ENCODE results near the gene SLC25A1. TPM values are rescaled to one million over a fixed set of nuclear protein-coding genes. Genes with fewer than 3 reads are reported as not detected.

SLC25A1 gene
- total and polyA plus RNA-seq, 4 donors, result 36.3 to 95.8 (median 48.6) TPM

DNA sequence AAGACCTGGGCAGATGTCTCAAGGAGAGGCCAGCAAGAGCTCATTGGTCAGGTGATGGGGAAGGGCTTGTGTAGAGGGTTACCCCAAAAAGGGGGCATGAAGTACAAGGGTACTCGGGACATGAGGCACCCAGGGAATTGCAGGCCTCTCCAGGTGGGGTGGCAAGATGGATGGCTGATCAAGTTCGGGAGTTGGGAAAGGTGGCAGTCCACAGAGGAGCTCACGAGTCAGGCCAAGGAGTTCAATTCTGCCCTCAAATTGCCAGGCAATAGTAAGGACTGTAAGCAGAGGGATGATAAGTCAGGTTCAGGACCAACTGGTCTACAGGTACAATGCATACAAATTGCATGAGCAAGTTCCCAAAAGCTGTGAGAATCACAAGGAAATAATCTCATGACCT is 42.3 kb upstream of the SLC25A1 start:
- H3K4me3 ChIP-seq, result no peak overlapping the region
- H3K36me3 ChIP-seq (ENCODE audit: control insufficient read depth in 4 of 4, insufficient read depth in 4 of 4, low read length in 4 of 4), result peaks cover 0 to 22% (median 7%) of the 10 kb centered on the region in 4 donors
- 88 to 95% methylated on average over 3 of the region's 3 CpGs for WGBS, 2 donors
- H3K27me3 ChIP-seq (ENCODE audit: control insufficient read depth in 3 of 3, insufficient read depth in 3 of 3, low read length in 2 of 3), result no peaks in the 10 kb centered on the region
- H3K9me3 ChIP-seq (ENCODE audit: control insufficient read depth in 4 of 4, insufficient read depth in 3 of 4, low read length in 3 of 4), result no peaks in the 10 kb centered on the region
- H3K9ac ChIP-seq (ENCODE audit: insufficient read depth in 1 of 2, low read length in 2 of 2), result no peak overlapping the region
- DNase-seq, result no peak
- H3K4me1 ChIP-seq (ENCODE audit: control insufficient read depth in 5 of 5, insufficient read depth in 5 of 5, low read length in 5 of 5), result peaks cover 0 to 3% (median 0%) of the 10 kb centered on the region in 5 donors
- H3K27ac ChIP-seq (ENCODE audit: low read depth in 1 of 2, low read length in 1 of 2), result no peak overlapping the region
- no peak for ATAC-seq (ENCODE audit: insufficient read depth, low FRiP score)
- TF ChIP-seq, protein P1, sequence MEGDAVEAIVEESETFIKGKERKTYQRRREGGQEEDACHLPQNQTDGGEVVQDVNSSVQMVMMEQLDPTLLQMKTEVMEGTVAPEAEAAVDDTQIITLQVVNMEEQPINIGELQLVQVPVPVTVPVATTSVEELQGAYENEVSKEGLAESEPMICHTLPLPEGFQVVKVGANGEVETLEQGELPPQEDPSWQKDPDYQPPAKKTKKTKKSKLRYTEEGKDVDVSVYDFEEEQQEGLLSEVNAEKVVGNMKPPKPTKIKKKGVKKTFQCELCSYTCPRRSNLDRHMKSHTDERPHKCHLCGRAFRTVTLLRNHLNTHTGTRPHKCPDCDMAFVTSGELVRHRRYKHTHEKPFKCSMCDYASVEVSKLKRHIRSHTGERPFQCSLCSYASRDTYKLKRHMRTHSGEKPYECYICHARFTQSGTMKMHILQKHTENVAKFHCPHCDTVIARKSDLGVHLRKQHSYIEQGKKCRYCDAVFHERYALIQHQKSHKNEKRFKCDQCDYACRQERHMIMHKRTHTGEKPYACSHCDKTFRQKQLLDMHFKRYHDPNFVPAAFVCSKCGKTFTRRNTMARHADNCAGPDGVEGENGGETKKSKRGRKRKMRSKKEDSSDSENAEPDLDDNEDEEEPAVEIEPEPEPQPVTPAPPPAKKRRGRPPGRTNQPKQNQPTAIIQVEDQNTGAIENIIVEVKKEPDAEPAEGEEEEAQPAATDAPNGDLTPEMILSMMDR (IDR thresholded peaks at IDR 0.05; ENCODE audit: control extremely low read depth, extremely low read depth), result no peak

DNA sequence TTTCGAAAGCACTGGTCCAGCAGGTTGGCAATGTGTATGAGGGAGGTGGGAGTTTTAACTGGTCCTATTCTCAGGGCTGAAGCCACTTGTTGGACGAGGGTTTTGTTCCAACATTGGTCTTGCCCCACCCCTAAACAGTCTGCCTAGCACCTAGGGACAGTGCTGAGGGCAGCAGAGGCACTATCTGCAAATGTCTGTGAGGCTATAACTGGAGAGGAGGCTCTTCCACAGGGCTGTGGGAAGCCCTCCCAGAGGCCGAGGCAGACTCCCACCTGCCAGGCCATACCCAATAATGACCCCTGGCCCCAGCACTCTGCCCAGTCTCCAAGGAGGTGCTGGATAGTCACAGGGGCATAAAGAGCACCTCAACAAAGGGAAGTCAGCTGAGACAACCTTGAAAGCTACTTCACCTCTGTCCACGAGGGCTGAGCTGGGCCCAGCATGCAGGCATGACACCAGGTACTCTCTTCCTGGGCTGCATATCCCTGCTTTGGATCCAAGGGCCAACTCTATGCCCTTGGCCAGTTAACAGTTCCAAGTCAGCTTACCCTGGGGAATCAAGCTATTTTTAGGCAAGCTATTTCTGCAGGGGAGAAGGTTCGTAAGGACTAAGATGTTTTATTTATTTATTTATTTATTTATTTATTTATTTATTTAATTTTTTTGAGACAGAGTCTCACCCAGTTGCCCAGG is 40.2 kb upstream of the SLC25A1 start:
- Histone ChIP-seq H3K9ac (ENCODE audit: insufficient read depth in 1 of 2, low read length in 2 of 2) (no peak overlapping the region), H3K9me3 (ENCODE audit: control insufficient read depth in 4 of 4, insufficient read depth in 3 of 4, low read length in 3 of 4) (no peaks in the 10 kb centered on the region), H3K27me3 (ENCODE audit: control insufficient read depth in 3 of 3, insufficient read depth in 3 of 3, low read length in 2 of 3) (no peaks in the 10 kb centered on the region), H3K36me3 (ENCODE audit: control insufficient read depth in 4 of 4, insufficient read depth in 4 of 4, low read length in 4 of 4) (peaks cover 0 to 21% (median 5%) of the 10 kb centered on the region in 4 donors), H3K4me3 (no peak overlapping the region), H3K27ac (ENCODE audit: low read depth in 1 of 2, low read length in 1 of 2) (no peak overlapping the region), H3K4me1 (ENCODE audit: control insufficient read depth in 5 of 5, insufficient read depth in 5 of 5, low read length in 5 of 5) (peaks cover 0 to 13% (median 3%) of the 10 kb centered on the region in 5 donors)
- WGBS, 2 donors, result 79 to 81% methylated on average over 5 of the region's 5 CpGs
- no peak for DNase-seq
- TF ChIP-seq, protein P1 (IDR thresholded peaks at IDR 0.05; ENCODE audit: control extremely low read depth, extremely low read depth), result no peak
- no peak for ATAC-seq (ENCODE audit: insufficient read depth, low FRiP score)

DNA sequence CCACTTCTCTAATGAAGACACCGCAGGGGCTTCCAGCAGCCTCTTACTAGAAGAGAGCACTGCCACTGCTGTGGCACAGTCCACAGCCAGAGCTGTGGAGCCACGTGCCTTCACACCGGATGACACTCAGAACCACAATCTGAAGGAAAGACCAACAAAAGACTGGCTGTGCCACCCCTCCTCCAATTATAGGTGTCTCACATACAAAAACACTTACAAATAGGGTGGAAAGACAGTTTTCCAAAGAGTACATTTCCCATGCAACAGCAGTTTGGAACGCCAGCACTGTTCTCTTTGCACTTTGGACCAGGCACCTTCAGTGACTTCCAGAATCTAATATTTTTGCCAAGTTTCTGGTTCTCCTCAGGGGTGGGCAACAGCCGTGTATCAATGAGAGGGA is 38.0 kb upstream of the SLC25A1 start:
- ATAC-seq (ENCODE audit: insufficient read depth, low FRiP score), result no peak
- peaks cover 0 to 13% (median 0%) of the 10 kb centered on the region in 4 donors for H3K36me3 ChIP-seq (ENCODE audit: control insufficient read depth in 4 of 4, insufficient read depth in 4 of 4, low read length in 4 of 4)
- no peaks in the 10 kb centered on the region for H3K27me3 ChIP-seq (ENCODE audit: control insufficient read depth in 3 of 3, insufficient read depth in 3 of 3, low read length in 2 of 3)
- no peaks in the 10 kb centered on the region for H3K9me3 ChIP-seq (ENCODE audit: control insufficient read depth in 4 of 4, insufficient read depth in 3 of 4, low read length in 3 of 4)
- H3K4me1 ChIP-seq (ENCODE audit: control insufficient read depth in 5 of 5, insufficient read depth in 5 of 5, low read length in 5 of 5), result peaks cover 0 to 21% (median 4%) of the 10 kb centered on the region in 5 donors
- no peak overlapping the region for H3K27ac ChIP-seq (ENCODE audit: low read depth in 1 of 2, low read length in 1 of 2)
- DNase-seq, result no peak
- TF ChIP-seq, protein P1 (IDR thresholded peaks at IDR 0.05; ENCODE audit: control extremely low read depth, extremely low read depth), result no peak
- H3K9ac ChIP-seq (ENCODE audit: insufficient read depth in 1 of 2, low read length in 2 of 2), result no peak overlapping the region
- H3K4me3 ChIP-seq, result no peak overlapping the region
- 94 to 99% methylated on average over 5 of the region's 5 CpGs for WGBS, 2 donors

All from lung (tissue), 12 donors.